HepG2 (cell line): ENCODE results near the gene MAPK8IP3. TPM values are rescaled to one million over a fixed set of nuclear protein-coding genes. Genes with fewer than 3 reads are reported as not detected.

ENCODE experiments used
- ELF3 ChIP-seq: IDR thresholded peaks from 2 replicates; pipeline ENCODE4 v1.6.1; 2016; ENCODE audit warnings: missing genetic modification reagents, missing compliant biosample characterization
- HIC2 ChIP-seq: sonication (generic); formaldehyde crosslinking; IDR thresholded peaks from 2 replicates; pipeline ENCODE4 v1.9.0; 2022; ENCODE audit warnings: low read depth, missing genetic modification reagents
- HNRNPLL ChIP-seq: fragments of 200-400 bp; formaldehyde crosslinking; IDR thresholded peaks from 2 replicates; pipeline ENCODE4 v1.6.1; 2017; ENCODE audit warnings: mild to moderate bottlenecking, low read depth, low read length; ENCODE audit not compliant: poor library complexity, severe bottlenecking
- HNRNPUL1 ChIP-seq: fragments of 200-400 bp; formaldehyde crosslinking; IDR thresholded peaks from 2 replicates; pipeline ENCODE4 v1.6.1; 2017; ENCODE audit warnings: low read depth, mild to moderate bottlenecking, low read length, moderate library complexity
- JDP2 ChIP-seq: sonication (generic); formaldehyde crosslinking; IDR thresholded peaks from 2 replicates; pipeline ENCODE4 v1.8.1; 2022; ENCODE audit warnings: missing genetic modification reagents, borderline replicate concordance
- KLF12 ChIP-seq: sonication (generic); formaldehyde crosslinking; IDR thresholded peaks from 2 replicates; pipeline ENCODE4 v1.4.0; 2020; ENCODE audit warnings: missing genetic modification reagents, borderline replicate concordance
- KLF6 ChIP-seq: IDR thresholded peaks from 2 replicates; pipeline ENCODE4 v1.8.0; 2016; ENCODE audit warnings: missing biosample characterization, missing genetic modification reagents
- KLF9 ChIP-seq: IDR thresholded peaks from 2 replicates; pipeline ENCODE4 v1.6.1; 2016; ENCODE audit warnings: low read depth
- POLR2A ChIP-seq, 2 experiments: IDR thresholded peaks; 2 replicates each; pipeline ENCODE4 v1.6.1; 2011; ENCODE audit warnings: low read depth in 2 of 2, low read length in 2 of 2, mild to moderate bottlenecking in 1 of 2, moderate library complexity in 1 of 2; ENCODE audit not compliant: insufficient read depth in 1 of 2
- POLR2AphosphoS5 ChIP-seq: IDR thresholded peaks from 2 replicates; pipeline ENCODE4 v1.6.1; 2012; ENCODE audit warnings: low read depth, low read length
- SP2 ChIP-seq: sonication (generic); formaldehyde crosslinking; IDR thresholded peaks from 2 replicates; pipeline ENCODE4 v1.5.1; 2020; ENCODE audit warnings: mild to moderate bottlenecking, missing genetic modification reagents
- STAG1 ChIP-seq: sonication (generic); formaldehyde crosslinking; IDR thresholded peaks from 2 replicates; pipeline ENCODE4 v1.4.0; 2020; ENCODE audit warnings: missing genetic modification reagents
- TBX2 ChIP-seq: sonication (generic); formaldehyde crosslinking; IDR thresholded peaks from 2 replicates; pipeline ENCODE4 v1.5.0; 2020; ENCODE audit warnings: missing genetic modification reagents, mild to moderate bottlenecking, borderline replicate concordance
- ZNF136 ChIP-seq: sonication (generic); formaldehyde crosslinking; IDR thresholded peaks from 2 replicates; pipeline ENCODE4 v1.8.1; 2022; ENCODE audit warnings: low read depth, mild to moderate bottlenecking, moderate library complexity, missing genetic modification reagents
- ZNF224 ChIP-seq: sonication (generic); formaldehyde crosslinking; IDR thresholded peaks from 2 replicates; pipeline ENCODE4 v1.5.0; 2020; ENCODE audit warnings: mild to moderate bottlenecking, missing genetic modification reagents
- ZNF232 ChIP-seq: sonication (generic); formaldehyde crosslinking; IDR thresholded peaks from 2 replicates; pipeline ENCODE4 v1.4.0; 2020; ENCODE audit warnings: missing genetic modification reagents, borderline replicate concordance
- ZNF292 ChIP-seq: sonication (generic); formaldehyde crosslinking; IDR thresholded peaks from 2 replicates; pipeline ENCODE4 v1.8.1; 2022; ENCODE audit warnings: mild to moderate bottlenecking, low read depth, missing genetic modification reagents, borderline replicate concordance
- ZNF652 ChIP-seq: IDR thresholded peaks from 2 replicates; pipeline ENCODE4 v1.6.1; 2016; ENCODE audit warnings: low read depth, borderline replicate concordance
- ZNF674 ChIP-seq: sonication (generic); formaldehyde crosslinking; IDR thresholded peaks from 2 replicates; pipeline ENCODE4 v1.5.0; 2020; ENCODE audit warnings: low read depth, mild to moderate bottlenecking, missing genetic modification reagents
- ZNF850 ChIP-seq: sonication (generic); formaldehyde crosslinking; conservative IDR thresholded peaks from 2 replicates; pipeline ENCODE4 v1.9.0; 2021; ENCODE audit warnings: mild to moderate bottlenecking, missing genetic modification reagents
- ZNF891 ChIP-seq: sonication (generic); formaldehyde crosslinking; IDR thresholded peaks from 2 replicates; pipeline ENCODE4 v1.5.0; 2020; ENCODE audit warnings: mild to moderate bottlenecking, missing genetic modification reagents
- polyA plus RNA-seq, 8 experiments: library from polyadenylated mRNA; depleted of rRNA in 3 of 8; stranded (reverse) in 7 of 8; unstranded in 1 of 8; fragments of >200 nt; fragmentation: Illumina TruSeq in 4 of 8; extraction: Trizol in 4 of 8; gene quantifications; 2 replicates each; pipeline versions ENCODE4 v1.2.1 to v1.2.3, GENCODE V29; 2011 to 2016; ENCODE audit warnings: low read depth in 4 of 8, missing spikeins in 1 of 8, mixed read lengths in 1 of 8; ENCODE audit not compliant: insufficient read depth in 1 of 8
- total RNA-seq, 5 experiments: library from RNA; depleted of rRNA; stranded (reverse); fragments of >200 nt; fragmentation: Illumina TruSeq; extraction: Trizol; gene quantifications; 2 replicates each; pipeline ENCODE4 v1.2.3, GENCODE V29; 2016; ENCODE audit warnings: low read depth in 1 of 5
- TF ChIP-seq, protein P1 (sequence below): sonication (generic); formaldehyde crosslinking; IDR thresholded peaks from 2 replicates; pipeline ENCODE4 v1.4.0; 2020; ENCODE audit warnings: missing genetic modification reagents, borderline replicate concordance
- TF ChIP-seq, protein P2 (sequence below): sonication (generic); formaldehyde crosslinking; IDR thresholded peaks from 2 replicates; pipeline ENCODE4 v1.4.0; 2020; ENCODE audit warnings: missing genetic modification reagents

Gene MAPK8IP3
- total and polyA plus RNA-seq, 2 of the 13 experiments (the other 11 are each of a cell fraction or from before 2014, with no cell fraction given), result 25.1 to 41.7 TPM

DNA sequence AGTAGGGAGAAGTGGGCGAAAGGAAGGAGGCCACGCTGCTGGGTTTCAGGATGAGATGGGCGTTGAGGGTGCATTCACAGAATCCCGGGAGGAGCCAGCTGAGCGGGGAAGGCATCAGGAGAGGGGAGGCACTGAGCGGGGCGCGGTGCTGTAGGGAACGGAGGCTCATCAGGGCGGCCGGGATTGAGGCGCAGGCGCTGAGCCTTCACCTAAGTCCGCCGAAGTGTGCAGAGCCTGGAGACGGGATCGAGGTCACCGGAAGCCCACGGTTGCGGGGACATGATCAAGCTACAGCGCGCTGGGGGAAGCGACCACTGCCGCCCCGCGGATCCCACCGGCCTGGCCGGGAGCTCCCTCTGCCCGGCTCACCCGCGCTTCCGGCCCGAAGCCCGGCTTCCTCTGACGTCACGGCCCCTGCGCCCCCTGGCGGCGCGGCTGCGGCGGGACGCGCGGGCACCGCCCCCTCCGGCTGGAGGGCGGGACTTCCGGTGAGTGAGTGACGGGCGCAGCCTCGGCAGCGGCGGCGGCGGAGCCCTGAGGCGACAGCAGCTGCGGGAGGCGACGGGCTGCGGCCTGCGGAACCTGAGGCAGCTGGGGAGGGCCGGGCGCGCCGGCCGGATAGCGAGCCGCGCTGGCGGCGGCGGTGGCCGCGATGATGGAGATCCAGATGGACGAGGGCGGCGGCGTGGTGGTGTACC is at the start of gene MAPK8IP3 (continued):
- TF ChIP-seq ZNF232 (CRISPR knock-in tag) (peak; percentile 85; the same call in 1 of the 2 replicates), ZNF136 (CRISPR knock-in tag) (no peak), POLR2A (IDR thresholded peaks at IDR 0.05; ENCODE audit: insufficient read depth in 1 of 2, low read depth in 2 of 2, low read length in 2 of 2) (peak; percentile 87 to 99), KLF6 (CRISPR knock-in tag) (peak; percentile 61; the same call in 1 of the 2 replicates), ZNF850 (CRISPR knock-in tag) (no peak), SP2 (CRISPR knock-in tag) (peak; percentile 95), KLF12 (CRISPR knock-in tag) (peak; percentile 93), KLF9 (CRISPR knock-in tag) (no peak), ZNF891 (CRISPR knock-in tag) (peak; percentile 42; the same call in 1 of the 2 replicates), ZNF292 (CRISPR knock-in tag) (no peak), ZNF674 (CRISPR knock-in tag) (no peak), HNRNPLL (peak; percentile 71), ELF3 (CRISPR knock-in tag) (peak; percentile 83), HNRNPUL1 (no peak), POLR2AphosphoS5 (peak; percentile 91), JDP2 (no peak), HIC2 (peak; percentile 36; the same call in 1 of the 2 replicates), ZNF652 (CRISPR knock-in tag) (no peak), TBX2 (CRISPR knock-in tag) (peak; percentile 17; the same call in 1 of the 2 replicates), STAG1 (CRISPR knock-in tag) (no peak; the same call in 1 of the 2 replicates), ZNF224 (CRISPR knock-in tag) (no peak)
- TF ChIP-seq, protein P1, sequence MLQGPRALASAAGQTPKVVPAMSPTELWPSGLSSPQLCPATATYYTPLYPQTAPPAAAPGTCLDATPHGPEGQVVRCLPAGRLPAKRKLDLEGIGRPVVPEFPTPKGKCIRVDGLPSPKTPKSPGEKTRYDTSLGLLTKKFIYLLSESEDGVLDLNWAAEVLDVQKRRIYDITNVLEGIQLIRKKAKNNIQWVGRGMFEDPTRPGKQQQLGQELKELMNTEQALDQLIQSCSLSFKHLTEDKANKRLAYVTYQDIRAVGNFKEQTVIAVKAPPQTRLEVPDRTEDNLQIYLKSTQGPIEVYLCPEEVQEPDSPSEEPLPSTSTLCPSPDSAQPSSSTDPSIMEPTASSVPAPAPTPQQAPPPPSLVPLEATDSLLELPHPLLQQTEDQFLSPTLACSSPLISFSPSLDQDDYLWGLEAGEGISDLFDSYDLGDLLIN (CRISPR knock-in tag), result peak; percentile 66; the same call in 1 of the 2 replicates
- TF ChIP-seq, protein P2, sequence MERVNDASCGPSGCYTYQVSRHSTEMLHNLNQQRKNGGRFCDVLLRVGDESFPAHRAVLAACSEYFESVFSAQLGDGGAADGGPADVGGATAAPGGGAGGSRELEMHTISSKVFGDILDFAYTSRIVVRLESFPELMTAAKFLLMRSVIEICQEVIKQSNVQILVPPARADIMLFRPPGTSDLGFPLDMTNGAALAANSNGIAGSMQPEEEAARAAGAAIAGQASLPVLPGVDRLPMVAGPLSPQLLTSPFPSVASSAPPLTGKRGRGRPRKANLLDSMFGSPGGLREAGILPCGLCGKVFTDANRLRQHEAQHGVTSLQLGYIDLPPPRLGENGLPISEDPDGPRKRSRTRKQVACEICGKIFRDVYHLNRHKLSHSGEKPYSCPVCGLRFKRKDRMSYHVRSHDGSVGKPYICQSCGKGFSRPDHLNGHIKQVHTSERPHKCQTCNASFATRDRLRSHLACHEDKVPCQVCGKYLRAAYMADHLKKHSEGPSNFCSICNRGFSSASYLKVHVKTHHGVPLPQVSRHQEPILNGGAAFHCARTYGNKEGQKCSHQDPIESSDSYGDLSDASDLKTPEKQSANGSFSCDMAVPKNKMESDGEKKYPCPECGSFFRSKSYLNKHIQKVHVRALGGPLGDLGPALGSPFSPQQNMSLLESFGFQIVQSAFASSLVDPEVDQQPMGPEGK (CRISPR knock-in tag), result no peak; the same call in 1 of the 2 replicates
